IMR-90 (cell line): ENCODE measurements around the gene CEBPG. TPM values are rescaled to one million over a fixed set of nuclear protein-coding genes. Genes with fewer than 3 reads are reported as not detected.

Experiments
- polyA plus RNA-seq, 3 experiments: library from polyadenylated mRNA; depleted of rRNA; stranded (reverse); fragments of >200 nt; gene quantifications; 2 replicates each; pipeline ENCODE4 v1.2.3, GENCODE V29; 2012; ENCODE audit warnings: low replicate concordance in 1 of 3
- total RNA-seq: library from RNA; depleted of rRNA; stranded (reverse); fragments of >200 nt; gene quantifications from 2 replicates; pipeline ENCODE4 v1.2.3, GENCODE V29; 2012; rRNA removed

Gene CEBPG
- total and polyA plus RNA-seq, 2 of the 4 experiments (the other 2 are of a cell fraction) = 9.2 to 14.3 TPM

Other genes starting within 250 kb of the CEBPG start
- gene WDR88, start 241.6 kb upstream of the CEBPG start, total RNA-seq = not detected in 2 replicates
- not detected in 2 replicates for gene WDR88, start 241.6 kb upstream of the CEBPG start, polyA plus RNA-seq (2012; rRNA removed)
- gene LRP3, start 179.4 kb upstream of the CEBPG start, total RNA-seq = 8.4 and 8.6 TPM in 2 replicates
- 20.2 and 25.7 TPM in 2 replicates for gene LRP3, start 179.4 kb upstream of the CEBPG start, polyA plus RNA-seq (2012; rRNA removed)
- not detected in 2 replicates for gene SLC7A10, start 147.9 kb upstream of the CEBPG start, total RNA-seq
- not detected in 2 replicates for gene SLC7A10, start 147.9 kb upstream of the CEBPG start, polyA plus RNA-seq (2012; rRNA removed)
- gene CEBPA, start 71.2 kb upstream of the CEBPG start, total RNA-seq = under 0.01 TPM in 1 of 2 replicates, not detected in the other
- gene CEBPA, start 71.2 kb upstream of the CEBPG start, polyA plus RNA-seq (2012; rRNA removed) = 0.04 and 0.09 TPM in 2 replicates
- gene PEPD, start 148.1 kb downstream of the CEBPG start, total RNA-seq = 36.7 and 41.1 TPM in 2 replicates
- gene PEPD, start 148.1 kb downstream of the CEBPG start, polyA plus RNA-seq (2012; rRNA removed) = 88.4 and 94.4 TPM in 2 replicates
- gene CHST8, start 248.2 kb downstream of the CEBPG start, total RNA-seq = not detected in 2 replicates
- not detected in 2 replicates for gene CHST8, start 248.2 kb downstream of the CEBPG start, polyA plus RNA-seq (2012; rRNA removed)